ENCODE data around the gene YAP1.

The YAP1 gene

DNA sequence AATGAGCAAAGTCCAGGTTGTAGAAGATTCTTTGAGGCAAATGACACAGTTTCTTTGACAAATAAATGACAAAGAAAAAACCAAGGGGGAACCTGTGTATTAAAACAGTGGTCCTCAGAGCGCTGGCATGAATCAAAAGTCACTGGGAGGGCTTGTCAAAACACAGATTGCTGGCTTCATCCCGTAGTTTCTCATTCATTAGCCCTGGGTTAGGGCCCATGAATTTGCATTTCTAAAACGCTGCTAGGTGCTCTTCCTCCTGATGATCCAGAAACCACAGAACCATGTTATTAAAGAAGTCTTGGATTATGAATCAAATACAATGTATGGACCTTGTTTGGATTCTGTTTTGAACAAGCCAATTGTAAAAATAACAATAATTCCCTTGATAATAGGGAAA, 92.7 kb downstream of the YAP1 start:
- DNase-seq = no peak

DNA sequence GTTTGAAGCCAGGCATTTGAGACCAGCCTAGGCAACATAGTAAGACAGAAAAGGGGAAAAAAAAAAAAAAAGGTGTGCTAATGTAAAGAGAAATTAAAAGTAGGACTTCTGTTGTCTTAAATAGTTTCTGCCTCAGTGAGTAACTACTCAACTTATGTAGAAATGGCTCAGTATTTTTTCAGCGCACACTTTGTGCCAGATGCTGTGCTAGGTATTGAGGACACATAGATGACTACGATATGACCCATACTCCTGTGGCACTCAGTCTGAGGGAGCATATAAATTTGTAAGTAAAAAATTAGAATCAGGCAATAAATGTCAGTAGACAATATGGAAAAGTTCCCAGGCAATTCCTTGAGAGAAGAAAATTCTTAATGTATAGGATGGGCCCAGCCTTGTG, 93.9 kb downstream of the YAP1 start:
- DNase-seq = no peak

DNA sequence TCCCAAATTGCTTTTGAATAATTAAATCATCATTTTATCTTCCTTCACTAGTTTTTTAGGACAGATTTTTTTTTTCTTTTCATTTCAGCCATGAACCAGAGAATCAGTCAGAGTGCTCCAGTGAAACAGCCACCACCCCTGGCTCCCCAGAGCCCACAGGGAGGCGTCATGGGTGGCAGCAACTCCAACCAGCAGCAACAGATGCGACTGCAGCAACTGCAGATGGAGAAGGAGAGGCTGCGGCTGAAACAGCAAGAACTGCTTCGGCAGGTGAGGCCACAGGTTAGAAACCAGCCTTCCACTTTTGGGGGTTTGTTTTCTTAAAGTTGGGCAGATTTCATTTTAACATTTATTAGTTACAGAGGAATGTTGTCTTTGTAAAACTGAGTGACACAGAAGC, 95.6 kb downstream of the YAP1 start:
- DNase-seq = no peak

- no peak for DNase-seq
Measured at GRCh38 chr11:102208835-102209234, 98.6 kb downstream of the YAP1 start.

- no peak for DNase-seq
Measured at GRCh38 chr11:102214623-102215022, 104.4 kb downstream of the YAP1 start.

DNA sequence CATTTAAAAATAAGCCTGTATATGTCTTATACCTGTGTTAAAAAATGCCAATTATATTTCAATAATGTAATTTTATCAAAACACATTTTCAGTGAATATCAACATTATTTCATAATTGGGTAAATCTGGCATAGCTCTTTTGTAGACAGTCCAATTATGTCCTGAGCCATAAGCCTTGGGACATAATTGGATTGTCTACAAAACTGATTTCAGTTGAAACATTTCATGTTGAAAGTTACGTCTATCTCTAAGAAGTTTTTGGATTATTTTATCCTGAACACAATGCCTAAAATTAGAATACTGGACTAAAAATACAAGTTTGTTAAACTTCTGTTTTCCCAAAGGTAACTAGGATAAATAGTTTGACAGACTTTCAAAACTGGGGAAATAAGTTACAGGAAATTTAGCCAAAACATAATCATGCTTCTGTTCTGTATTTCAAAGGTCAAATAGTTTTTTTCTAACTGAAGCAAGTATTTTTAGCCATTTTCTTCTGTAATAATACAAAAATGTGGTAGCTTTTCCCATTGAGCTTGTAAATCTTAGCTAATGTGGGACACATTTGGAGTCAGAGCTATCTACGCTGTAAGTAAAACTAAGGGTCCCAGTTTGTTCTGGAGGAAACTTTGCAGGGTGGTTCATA, 106.3 kb downstream of the YAP1 start:
- no peak for DNase-seq

DNA sequence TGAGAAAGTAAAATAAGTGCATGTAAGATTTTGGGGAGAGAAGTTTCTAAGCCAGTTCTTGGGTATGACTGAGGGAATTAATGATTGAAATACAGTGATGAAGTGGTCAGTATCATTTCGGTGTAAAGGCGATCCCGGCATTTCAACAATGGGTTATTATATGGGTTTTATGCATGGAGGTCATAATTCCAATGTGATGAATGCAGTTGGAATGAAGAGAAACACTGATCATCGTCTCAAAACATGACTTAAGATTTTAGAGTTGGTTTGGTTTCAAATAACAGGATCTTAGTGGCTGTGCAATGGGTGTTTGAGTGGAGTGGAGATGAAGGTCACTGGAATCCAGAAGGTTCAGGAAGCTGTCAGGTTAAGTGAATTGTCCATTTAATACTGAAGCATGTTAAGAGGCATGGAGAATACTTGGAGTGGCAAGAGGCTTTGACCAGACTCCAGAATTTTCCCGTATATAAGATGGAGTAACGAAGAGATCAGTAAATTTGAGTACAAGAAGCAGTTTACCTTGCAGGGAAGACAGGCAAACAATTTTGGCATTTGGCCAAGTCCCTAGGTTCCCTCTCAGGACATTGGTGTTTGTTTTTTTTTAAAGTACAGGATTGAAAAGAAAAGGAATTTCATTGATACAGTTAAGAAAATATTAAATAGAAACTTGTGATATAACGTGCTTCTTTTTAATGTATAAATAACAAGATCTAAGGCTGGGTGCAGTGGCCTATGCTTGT, 110.7 kb downstream of the YAP1 start:
- DNase-seq = no peak

GRCh38 chr11:102223859-102224258, 113.6 kb downstream of the YAP1 start:
- DNase-seq = no peak

DNA sequence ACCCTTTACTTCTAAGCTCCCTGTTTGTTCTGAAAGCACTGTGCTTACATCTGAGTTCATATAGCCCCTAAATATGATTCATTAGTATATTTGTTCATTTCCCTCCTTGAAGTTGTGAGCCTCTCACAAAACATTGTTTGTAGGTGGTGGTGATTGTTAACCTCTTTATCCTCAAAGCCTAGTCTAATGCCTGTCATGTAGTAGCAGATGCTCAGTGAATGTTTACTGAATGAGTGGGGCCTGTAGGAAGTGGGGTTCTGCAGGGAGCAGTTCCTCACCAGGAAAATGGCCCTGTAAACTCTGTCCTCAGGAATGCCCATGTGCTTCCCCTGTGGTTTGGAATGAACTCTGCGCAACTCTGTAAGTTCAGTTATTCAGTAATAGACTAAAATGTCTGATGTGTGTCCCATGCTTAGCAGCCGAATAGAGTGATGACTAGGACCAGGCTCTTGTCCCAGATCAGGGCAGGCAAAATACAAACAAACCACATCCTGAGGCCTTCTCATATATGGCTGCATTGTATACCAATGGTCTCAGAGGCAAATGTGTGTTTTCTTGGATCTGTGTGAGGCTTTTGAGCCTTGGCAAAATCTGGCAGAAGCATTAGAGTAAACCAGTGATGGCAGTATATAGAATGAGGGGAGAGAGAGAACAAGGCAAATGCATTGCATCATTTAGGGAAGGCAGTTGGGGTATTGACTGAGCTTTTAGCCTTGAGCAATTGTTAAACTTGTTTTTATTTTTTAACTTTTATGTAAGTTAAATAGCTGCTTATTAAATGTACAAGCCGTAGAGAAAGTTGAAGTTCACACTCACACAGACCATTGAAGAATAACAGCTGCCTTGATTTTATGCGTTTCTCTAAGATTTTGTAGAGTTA, 115.7 kb downstream of the YAP1 start:
- no peak for DNase-seq

GRCh38 chr11:102226702-102227490, 116.6 kb downstream of the YAP1 start:
- no peak for DNase-seq

DNA sequence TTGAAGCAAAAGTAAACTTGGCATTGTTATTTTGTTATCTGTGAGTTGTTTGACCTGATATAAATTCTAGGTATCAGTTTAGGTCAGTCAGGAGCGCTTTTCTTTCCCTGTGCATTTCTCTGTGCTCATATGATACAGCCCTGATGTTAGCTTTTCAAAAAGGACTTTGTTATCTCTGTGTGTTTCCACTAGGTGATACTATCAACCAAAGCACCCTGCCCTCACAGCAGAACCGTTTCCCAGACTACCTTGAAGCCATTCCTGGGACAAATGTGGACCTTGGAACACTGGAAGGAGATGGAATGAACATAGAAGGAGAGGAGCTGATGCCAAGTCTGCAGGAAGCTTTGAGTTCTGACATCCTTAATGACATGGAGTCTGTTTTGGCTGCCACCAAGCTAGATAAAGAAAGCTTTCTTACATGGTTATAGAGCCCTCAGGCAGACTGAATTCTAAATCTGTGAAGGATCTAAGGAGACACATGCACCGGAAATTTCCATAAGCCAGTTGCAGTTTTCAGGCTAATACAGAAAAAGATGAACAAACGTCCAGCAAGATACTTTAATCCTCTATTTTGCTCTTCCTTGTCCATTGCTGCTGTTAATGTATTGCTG, 119.4 kb downstream of the YAP1 start:
- no peak for DNase-seq

DNA sequence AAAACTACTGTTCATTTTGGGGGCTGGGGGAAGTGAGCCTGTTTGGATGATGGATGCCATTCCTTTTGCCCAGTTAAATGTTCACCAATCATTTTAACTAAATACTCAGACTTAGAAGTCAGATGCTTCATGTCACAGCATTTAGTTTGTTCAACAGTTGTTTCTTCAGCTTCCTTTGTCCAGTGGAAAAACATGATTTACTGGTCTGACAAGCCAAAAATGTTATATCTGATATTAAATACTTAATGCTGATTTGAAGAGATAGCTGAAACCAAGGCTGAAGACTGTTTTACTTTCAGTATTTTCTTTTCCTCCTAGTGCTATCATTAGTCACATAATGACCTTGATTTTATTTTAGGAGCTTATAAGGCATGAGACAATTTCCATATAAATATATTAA, 119.9 kb downstream of the YAP1 start:
- DNase-seq = no peak

DNA sequence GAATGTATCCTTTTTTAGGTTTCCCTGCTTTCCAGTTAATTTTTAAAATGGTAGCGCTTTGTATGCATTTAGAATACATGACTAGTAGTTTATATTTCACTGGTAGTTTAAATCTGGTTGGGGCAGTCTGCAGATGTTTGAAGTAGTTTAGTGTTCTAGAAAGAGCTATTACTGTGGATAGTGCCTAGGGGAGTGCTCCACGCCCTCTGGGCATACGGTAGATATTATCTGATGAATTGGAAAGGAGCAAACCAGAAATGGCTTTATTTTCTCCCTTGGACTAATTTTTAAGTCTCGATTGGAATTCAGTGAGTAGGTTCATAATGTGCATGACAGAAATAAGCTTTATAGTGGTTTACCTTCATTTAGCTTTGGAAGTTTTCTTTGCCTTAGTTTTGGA, 120.7 kb downstream of the YAP1 start:
- no peak for DNase-seq

- DNase-seq = no peak
Measured at GRCh38 chr11:102234779-102235439, 124.7 kb downstream of the YAP1 start.

GRCh38 chr11:102237096-102237735, 127.0 kb downstream of the YAP1 start:
- no peak for DNase-seq

DNA sequence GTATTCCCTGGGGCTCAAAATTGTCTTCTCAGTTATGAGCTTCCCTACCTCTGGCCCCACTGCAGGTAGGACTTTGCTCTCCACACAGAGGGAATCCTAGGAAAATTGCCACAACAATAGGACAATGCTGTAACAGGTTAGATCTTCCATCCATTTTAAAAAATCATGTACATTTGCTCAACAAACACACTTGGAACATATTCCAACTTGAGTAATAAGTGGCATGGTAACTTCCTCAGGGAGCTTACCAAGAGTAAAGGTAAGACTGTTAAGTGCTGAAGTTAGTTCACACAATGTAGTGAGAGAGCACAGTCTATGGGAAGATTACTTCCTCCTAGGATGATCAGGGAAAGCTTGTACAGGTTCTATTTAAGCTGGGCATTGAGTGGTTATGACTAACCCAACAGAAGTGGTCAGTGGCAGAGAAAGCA, 128.2 kb downstream of the YAP1 start:
- no peak for DNase-seq

DNA sequence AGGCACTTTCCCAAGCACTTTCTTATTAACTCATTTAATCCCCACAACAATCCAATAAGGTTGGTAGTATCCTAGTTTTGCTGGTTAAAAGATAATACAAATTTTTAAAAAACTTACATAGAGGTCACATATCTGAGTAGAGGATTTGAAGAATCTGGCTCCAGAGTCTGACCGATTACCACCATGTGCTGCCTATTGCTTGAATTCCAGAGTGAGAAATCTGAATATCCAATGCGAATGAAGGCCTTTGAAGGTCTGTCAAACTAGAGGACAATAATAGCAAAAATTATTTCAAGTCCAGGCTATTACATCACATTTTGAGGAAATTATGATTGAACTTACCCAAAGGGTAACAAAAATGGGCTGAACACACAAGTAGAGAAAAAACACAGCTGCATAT, 129.2 kb downstream of the YAP1 start:
- no peak for DNase-seq

DNA sequence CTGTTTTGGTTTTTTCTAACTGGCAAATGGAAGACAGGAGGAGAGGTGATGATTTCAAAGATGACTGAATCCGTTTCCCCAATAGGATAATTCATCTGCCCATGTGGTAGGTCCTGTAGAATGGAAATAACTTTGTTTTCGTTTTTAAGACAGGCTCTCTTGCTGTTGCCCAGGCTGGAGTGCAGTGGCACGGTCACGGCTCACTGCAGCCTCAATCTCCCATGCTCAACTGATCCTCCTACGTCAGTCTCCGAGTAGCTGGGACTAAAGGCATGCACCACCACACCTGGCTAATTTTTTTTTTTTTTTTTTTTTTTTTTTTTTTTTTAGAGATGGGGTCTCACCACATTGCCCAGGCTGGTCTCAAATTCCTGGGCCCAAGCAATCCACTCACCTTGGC, 129.7 kb downstream of the YAP1 start:
- DNase-seq = no peak

- no peak for DNase-seq
Measured at GRCh38 chr11:102240502-102240901, 130.3 kb downstream of the YAP1 start.

DNA sequence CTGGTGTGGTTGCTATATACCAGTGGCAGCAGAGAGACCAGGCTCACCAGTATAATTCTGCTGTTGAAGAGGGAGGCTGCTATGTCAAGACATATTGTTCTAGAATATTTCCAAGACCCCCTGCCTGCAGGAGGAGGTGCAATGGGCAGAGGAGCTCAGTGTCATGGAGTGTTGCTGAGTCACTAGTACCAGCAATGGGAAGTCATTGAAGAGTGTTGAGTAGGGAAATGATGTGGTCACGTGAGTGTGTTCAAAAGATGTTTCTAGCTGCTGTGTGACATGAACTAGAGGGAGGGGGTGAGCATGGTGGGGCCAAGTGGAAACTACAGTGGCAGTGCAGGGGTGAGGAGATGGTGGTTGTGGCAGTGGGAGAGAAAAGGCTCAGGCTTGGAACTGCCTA, 130.8 kb downstream of the YAP1 start:
- no peak for DNase-seq

- no peak for DNase-seq
Measured at GRCh38 chr11:102243399-102243884, 133.2 kb downstream of the YAP1 start.
